ENCODE measurements around the gene GIT2.

- TF ChIP-seq NR3C1 (CRISPR knock-in tag; conservative IDR thresholded peaks at IDR 0.05; ENCODE audit: low read depth) (no peak), ZNF512 (CRISPR knock-in tag; IDR thresholded peaks at IDR 0.05; ENCODE audit: borderline replicate concordance) (no peak), IRF2 (CRISPR knock-in tag; IDR thresholded peaks at IDR 0.05; ENCODE audit: borderline replicate concordance, low read depth) (no peak), CTCF (IDR thresholded peaks at IDR 0.05) (no peak), E2F4 (CRISPR knock-in tag; IDR thresholded peaks at IDR 0.05; ENCODE audit: borderline replicate concordance, low read depth) (no peak), TEAD1 (CRISPR knock-in tag; IDR thresholded peaks at IDR 0.05) (no peak), ETV6 (CRISPR knock-in tag; IDR thresholded peaks at IDR 0.05) (no peak), ZNF232 (CRISPR knock-in tag; IDR thresholded peaks at IDR 0.05) (no peak), ATF3 (CRISPR knock-in tag; conservative IDR thresholded peaks at IDR 0.05) (no peak)
- TF ChIP-seq, protein P1, sequence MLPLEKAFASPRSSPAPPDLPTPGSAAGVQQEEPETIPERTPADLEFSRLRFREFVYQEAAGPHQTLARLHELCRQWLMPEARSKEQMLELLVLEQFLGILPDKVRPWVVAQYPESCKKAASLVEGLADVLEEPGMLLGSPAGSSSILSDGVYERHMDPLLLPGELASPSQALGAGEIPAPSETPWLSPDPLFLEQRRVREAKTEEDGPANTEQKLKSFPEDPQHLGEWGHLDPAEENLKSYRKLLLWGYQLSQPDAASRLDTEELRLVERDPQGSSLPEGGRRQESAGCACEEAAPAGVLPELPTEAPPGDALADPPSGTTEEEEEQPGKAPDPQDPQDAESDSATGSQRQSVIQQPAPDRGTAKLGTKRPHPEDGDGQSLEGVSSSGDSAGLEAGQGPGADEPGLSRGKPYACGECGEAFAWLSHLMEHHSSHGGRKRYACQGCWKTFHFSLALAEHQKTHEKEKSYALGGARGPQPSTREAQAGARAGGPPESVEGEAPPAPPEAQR (CRISPR knock-in tag; IDR thresholded peaks at IDR 0.05), result no peak
- TF ChIP-seq, protein P2, sequence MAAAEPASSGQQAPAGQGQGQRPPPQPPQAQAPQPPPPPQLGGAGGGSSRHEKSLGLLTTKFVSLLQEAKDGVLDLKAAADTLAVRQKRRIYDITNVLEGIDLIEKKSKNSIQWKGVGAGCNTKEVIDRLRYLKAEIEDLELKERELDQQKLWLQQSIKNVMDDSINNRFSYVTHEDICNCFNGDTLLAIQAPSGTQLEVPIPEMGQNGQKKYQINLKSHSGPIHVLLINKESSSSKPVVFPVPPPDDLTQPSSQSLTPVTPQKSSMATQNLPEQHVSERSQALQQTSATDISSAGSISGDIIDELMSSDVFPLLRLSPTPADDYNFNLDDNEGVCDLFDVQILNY (CRISPR knock-in tag; IDR thresholded peaks at IDR 0.05), result no peak
- TF ChIP-seq, protein P3, sequence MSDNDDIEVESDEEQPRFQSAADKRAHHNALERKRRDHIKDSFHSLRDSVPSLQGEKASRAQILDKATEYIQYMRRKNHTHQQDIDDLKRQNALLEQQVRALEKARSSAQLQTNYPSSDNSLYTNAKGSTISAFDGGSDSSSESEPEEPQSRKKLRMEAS (CRISPR knock-in tag; IDR thresholded peaks at IDR 0.05), result no peak
Measured at GRCh38 chr12:109921982-109922381, 74.2 kb downstream of the GIT2 start.

Measured in WTC11 (cell line).